Stomach (tissue), 4 donors: ENCODE data around the gene CHURC1.

ENCODE experiments used
- CTCF ChIP-seq, 7 experiments: fragments of 450-650 bp in 4 of 7; fragments of 200-600 bp in 3 of 7; sonication (generic) in 3 of 7; IDR thresholded peaks; one replicate each; pipeline ENCODE4 v1.5.1; 2016 to 2019; ENCODE audit warnings: antibody characterized with exemption in 7 of 7, control low read depth in 2 of 7, mild to moderate bottlenecking in 1 of 7
- EP300 ChIP-seq: sonication (generic); formaldehyde crosslinking; IDR thresholded peaks from one replicate; pipeline ENCODE4 v1.6.1; 2017; ENCODE audit warnings: antibody characterized with exemption
- POLR2A ChIP-seq, 4 donors: fragments of 450-650 bp; IDR thresholded peaks; one replicate each; pipeline ENCODE4 v1.6.1; 2016; ENCODE audit warnings: antibody characterized with exemption in 4 of 4, control low read depth in 2 of 4, mild to moderate bottlenecking in 1 of 4, moderate library complexity in 1 of 4
- POLR2AphosphoS5 ChIP-seq, 3 donors: sonication (generic); formaldehyde crosslinking; IDR thresholded peaks; one replicate each; pipeline ENCODE4 v1.6.1; 2016; ENCODE audit warnings: antibody characterized with exemption in 3 of 3

- TF ChIP-seq CTCF (IDR thresholded peaks at IDR 0.05) (no peak), POLR2AphosphoS5 (IDR thresholded peaks at IDR 0.05) (no peak), POLR2A (IDR thresholded peaks at IDR 0.05) (no peak), EP300 (no peak)
Observed at GRCh38 chr14:64928239-64929013, 14.2 kb downstream of the CHURC1 start.
